Activated CD4-positive, alpha-beta T cell treated with anti-CD3 and anti-CD28 coated beads for 24 hours (primary cell): Measurements from ENCODE around the gene TBXAS1.
A peak's percentile ranks its signal among the peaks of the same experiment; 100 is the strongest.

Source experiments
- DNase-seq, 2 donors: peaks; one replicate each; pipeline ENCODE4 v3.0.0-alpha.2; 2020; ENCODE audit warnings: low read depth in 2 of 2

The TBXAS1 gene

DNA sequence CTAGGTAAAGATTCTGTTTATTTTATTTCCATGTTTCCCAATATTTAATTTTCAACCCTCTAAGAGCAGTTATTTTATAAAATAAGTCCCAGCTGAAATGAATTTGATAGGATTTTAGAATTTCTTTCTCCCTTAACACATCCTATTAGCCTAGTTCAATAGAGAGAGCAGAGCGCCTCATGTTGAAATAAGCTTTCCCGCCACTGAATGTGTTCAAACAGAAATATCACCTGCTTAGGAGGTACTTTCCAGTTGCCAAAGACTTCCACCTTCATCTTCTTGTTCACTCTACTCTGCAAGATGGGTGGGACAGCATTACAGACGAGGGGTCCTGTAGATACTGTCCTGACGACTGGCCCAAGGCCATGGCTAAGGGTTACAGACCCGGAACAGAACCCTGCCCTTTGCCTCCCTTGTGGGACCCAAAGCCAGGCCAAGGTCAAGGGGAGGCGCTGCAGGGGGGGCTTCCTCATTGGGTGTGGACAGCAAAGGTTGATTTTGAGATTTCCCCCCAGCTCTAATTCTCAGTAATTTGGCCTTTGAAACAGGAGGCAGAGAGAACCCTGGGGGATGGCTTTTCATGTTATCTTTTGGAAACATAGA is 171.7 kb downstream of the TBXAS1 start:
- no peak for DNase-seq

DNA sequence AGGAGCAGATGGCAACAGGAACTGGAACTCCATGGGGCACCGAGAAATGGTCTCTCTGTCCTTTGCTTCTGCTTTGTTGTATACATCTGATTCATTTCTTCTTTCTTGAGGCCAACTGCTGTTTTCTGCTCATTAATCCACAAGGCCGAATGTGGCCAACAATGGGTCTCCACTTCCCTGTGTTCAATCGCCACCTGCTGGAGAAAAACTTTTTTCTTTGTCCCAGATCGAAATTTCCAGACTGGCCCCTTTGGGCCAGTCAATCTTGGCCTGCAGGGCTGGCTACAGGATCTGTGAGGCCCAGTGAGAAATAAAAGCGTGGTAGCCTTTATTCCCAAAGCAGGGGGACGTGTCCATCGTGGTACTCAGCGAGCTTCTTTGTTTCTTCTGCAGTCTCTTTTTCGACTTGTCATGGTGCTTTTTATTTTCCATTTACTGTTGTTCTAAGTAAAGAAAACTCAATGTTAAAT is 174.9 kb downstream of the TBXAS1 start:
- DNase-seq = peak in 1 of 2 donors; percentile 11

DNA sequence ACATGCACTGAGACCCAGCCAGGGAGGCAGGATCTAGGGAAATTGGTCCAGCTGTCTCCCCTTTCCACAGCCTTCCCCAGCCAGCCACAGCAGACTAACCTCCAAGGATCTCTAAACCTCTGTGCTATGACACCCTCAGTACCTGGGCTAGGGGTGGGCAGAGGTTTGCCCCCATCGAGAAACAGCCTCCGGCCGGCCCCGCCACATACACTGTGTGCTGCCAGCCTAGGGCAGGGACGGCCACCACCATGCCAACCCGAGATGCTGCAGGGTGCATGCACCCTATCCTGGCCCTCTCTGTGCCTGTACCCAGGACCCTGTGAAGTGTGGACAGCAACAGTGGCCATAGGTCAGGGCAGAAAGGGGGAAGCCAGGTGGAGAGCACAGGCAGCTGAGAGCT is 175.6 kb downstream of the TBXAS1 start:
- DNase-seq = no peak

DNA sequence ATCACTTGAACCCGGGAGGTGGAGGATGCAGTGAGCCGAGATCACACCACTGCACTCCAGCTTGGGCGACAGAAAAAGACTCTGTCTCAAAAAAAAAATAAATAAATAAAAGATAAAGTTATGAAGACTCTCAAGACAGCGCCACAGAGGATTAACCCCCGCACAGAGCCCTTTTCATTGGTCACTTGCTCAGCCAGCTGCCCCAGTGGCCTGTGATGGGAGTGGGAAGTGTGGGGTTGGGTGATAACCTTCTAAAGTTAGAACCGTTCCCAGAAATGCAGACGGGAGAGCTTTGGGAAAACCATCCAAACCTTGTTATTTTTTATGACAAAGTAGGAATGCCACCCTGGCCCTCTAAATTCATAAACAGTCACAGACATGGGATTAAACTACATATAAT is 176.3 kb downstream of the TBXAS1 start:
- DNase-seq = no peak

DNA sequence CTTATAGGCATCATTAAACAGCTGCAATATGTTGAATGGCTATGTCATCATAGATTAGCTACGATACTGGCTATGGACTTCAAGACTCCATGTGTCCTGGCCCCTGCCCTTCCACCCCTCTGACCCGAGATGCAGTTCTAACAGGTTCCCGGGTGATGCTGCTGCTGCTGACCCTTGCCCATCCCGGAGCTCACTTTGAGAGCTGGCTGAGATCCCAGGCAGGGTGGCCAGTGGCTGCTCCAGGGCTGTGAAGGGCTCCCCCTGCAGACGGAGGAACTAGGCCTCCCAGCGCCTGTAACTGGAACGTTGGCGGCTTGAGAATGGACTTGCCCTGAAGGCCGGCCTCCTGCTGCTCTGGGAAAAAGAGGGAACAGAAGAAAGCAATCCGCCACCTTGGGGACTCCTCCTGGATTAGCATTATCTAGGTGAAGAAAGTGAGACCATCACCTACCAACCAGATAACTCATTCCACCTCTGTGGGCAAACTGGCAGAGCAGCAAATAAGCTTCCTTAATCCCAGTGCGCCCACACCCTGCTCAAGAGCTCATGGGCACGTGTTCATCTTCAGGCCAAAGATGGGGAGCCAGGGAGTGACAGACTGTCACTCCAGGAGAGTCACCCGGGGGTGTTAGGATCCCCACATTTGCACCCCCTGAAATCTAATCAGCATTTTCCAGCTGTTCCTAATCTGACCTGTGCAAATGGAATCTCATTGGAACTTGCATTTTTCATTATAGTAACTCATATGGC is 176.9 kb downstream of the TBXAS1 start:
- no peak for DNase-seq

DNA sequence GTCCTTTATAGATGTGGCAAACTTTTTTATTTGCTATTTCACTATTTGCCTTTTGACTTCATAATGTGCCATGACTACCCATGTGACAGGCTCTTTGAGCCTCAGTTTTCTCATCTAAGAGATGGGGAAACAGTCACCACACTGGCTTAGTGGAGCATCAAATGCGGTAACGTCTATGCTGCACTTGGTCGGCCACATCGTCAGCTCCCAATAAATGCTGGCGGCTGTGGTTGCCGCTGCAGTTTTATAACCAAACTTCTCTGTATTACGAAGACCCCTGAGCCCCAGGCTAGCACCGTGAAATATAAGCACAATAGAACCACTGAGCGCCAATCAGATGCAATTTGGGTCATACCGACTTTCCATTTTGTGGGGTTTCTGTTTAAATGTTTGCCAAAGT is 177.5 kb downstream of the TBXAS1 start:
- DNase-seq = no peak

DNA sequence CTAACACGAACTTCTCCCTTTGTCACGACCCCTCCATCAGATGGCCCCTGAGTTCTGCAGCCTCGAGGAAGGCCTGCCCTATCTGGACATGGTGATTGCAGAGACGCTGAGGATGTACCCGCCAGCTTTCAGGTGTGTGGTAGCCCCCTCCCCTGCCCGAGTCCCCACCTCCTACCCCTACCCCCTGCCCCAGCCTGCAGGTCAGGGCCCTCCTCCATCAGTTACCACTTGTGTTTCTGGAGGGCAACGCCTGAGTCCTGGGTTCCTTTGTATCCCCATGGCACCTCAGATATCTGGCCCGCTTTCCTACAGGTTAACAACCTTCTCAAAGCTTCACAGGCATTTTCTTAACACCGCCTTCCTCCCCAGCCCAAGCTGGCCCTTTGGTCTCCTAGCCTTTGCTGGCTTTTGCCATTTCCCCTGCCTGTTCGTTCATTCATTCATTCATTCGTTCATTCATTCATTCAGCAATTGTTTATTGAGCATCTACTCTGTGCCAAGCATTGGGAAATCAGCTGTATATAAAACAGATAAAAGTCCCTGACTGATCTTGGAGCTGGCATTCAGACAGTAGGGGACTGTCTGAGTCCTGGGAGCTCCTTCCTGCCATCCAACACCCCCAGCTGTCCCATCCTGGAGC is 178.1 kb downstream of the TBXAS1 start:
- no peak for DNase-seq

DNA sequence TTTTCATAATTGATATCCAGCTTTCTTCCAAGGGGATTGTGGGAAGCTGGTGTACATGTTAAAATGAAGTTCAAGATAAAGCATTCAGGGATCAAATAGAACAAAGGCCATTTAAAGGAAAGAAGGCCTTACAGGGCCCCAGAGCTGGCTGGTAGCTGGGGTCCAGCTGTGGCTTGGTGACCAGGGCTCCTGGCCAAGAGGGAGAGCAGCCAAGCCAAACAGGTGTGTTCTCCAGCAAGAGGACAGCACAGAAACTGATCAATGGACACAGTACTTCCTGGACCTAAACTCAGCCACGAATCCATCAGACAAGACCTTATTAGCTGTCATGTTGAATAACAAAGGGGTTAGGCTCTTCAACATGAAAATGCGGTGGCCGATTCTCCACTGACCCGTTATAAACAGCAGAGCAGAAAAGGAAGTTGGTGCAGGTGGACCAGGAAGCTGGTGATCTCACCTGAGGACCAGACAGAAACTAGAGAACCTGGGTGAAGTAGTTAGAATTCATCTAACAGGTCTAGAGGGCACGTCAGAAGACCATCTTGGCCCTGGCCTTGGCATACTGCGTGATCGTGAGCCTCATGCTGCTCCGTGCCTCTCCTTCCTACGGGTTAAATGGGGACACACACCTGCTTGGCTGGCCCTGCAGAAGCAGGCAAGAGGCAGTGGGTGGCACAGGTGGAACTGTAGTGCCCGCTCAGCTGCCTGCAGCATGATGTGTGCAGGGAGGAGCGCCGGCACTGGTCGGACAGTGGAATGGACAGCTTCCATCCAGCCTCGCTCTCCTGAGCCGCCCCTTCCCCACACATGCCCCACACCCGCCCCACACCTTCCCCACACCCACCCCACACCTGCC is 179.9 kb downstream of the TBXAS1 start:
- no peak for DNase-seq

DNA sequence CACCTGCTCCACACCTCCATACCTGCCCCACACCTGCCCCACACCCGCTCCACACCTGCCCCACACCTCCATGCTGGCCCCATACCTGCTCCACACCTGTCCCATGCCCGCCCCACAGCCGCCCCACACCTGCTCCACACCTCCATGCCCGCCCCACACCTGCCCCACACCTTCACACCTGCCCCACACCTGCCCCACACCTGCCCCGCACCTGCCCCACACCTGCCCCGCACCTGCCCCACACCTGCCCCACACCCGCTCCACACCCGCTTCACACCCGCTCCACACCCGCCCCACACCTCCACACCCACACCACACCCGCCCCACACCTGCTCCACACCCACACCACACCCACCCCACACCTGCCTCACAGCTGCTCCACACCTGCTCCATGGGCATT is 180.7 kb downstream of the TBXAS1 start:
- DNase-seq = no peak

DNA sequence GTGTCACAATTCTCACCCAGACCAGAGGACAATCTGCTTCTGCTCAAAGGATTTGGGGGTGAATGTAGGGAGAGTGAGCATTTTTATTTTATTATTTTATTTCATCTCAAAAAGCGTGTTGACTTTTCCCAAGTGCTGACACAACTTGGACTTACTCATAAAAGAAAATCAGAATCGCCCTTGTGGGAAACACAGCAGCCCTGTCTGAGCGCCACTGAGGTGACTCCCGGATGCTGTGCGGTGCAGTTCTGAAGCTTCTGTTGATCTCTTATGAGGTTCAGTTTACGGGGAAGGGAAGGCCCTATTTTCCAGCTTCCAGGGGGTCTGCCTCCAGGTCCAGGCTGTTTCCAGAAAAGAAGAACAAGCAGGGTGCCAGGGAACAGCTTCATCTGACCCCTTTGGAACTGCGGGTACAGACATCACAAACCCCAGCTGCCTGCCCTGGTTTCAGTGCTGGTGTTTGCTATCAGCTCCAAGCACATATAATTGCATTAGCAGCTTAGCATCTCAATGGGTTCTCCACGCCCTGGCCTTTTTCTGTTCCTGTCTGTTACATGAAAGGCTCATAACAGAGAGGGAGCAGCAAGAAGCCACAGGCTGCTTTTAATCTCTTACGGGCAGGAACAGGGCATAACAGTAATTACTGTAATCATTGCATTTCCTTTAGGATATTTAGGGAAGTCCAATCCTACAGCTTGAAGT is 181.3 kb downstream of the TBXAS1 start:
- DNase-seq = no peak

DNA sequence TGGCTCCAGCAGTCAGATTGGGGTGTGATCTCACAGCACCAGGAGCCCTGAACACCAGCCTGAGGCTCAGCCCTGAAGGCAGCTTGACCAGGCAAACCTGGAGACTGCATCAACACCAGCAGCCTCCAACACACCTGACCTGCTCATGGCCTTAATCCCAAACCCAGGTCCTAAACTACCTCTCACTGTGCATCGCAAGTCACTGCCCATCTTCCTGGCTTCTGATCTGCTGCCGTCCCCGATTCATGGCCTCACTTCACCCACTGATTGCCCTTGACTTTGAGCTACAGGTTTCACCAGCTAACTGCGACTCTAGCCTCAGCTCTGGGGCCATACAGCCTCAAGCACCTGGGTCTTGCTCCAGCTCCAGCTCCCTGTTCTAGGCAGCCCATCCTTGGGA is 184.6 kb downstream of the TBXAS1 start:
- no peak for DNase-seq

DNA sequence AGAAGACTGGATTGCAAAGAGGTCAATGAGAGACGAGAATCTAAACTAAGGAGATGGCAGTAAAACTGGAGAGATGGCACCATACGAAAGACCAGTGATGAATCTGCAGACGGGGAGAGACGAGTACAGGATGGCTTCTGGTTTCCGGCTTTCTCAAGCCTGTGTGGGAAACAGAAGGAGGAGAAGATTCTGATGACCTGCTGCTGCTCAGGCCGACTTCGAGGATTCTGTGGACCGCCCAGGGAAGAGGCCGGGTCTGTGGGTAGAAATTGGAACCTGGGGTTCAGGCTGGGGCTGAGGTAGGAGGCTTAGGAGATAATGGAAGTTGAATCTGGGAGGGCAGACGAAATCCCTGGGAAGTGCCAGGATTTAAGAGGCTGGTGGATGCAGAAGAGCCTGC is 185.1 kb downstream of the TBXAS1 start:
- DNase-seq = no peak

DNA sequence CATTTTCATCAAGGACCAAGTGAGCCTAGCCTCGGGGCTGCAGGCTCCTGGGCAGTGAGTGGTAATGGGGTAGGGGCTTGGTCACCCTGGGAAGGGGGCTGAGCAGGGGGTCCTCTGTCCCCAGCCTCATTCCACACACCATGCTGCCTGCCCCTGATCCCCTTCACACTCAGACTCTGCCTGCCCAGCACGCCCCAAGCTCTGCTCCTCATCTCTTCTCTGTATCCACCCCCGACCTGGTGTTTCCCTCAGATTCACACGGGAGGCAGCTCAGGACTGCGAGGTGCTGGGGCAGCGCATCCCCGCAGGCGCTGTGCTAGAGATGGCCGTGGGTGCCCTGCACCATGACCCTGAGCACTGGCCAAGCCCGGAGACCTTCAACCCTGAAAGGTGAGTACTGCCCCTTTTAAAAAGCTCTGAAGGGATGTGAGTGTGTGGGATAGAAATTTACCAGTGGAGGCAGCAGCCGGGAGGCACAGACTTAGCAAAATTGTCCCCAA is 186.5 kb downstream of the TBXAS1 start:
- DNase-seq = no peak

DNA sequence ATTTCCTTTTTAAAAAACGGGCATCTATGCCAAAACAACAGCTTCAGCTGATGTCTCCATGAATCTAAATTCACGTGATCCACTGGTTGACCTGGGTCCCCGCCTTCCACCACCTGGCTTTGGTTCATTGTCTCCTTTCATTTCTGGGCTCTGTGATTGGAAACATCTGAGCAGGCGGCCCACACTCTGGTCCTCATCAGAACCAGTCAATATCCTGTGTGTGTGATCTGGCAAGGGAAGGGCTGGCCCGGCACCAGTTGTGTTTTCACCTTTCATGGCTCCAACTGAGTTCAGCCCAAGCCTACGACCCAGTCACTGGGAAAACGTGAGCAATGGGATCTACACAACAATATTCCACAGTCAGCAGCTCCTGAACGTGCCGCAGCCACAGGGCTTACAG is 187.5 kb downstream of the TBXAS1 start:
- DNase-seq = no peak

DNA sequence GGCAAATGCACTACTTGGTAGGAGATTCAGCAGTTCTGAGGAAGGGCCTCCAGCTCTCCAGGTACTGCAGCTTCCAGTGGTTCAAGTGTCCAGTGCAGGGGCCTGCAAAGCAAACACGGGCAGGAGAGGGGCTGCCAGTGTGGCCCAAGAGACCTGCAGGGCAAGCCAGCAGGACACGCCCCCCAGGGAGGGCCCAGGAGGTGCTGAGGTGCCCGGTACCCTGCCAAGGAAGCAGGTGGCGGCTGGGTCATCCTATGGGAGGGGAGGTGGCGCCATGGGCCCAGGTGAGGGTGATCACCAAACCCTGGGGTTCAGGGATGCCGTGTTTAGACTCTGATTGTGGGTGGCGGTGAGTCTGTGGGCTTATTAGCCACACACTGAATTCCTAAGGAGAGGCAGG is 188.0 kb downstream of the TBXAS1 start:
- no peak for DNase-seq

DNA sequence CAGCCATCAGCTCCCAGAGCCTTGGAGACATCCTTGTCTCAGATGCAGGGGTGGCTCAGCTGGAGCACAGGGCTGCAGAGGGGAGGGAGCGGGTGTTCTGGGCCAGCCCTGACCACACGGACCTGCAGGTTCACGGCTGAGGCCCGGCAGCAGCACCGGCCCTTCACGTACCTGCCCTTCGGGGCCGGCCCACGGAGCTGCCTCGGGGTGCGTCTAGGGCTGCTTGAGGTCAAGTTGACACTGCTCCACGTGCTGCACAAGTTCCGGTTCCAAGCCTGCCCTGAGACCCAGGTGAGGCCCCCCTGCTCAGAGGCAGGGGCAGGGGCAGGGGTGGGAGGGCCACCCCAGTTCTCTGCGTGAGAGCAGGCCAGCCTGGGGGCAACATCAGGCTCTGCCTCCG is 188.5 kb downstream of the TBXAS1 start:
- DNase-seq = no peak

DNA sequence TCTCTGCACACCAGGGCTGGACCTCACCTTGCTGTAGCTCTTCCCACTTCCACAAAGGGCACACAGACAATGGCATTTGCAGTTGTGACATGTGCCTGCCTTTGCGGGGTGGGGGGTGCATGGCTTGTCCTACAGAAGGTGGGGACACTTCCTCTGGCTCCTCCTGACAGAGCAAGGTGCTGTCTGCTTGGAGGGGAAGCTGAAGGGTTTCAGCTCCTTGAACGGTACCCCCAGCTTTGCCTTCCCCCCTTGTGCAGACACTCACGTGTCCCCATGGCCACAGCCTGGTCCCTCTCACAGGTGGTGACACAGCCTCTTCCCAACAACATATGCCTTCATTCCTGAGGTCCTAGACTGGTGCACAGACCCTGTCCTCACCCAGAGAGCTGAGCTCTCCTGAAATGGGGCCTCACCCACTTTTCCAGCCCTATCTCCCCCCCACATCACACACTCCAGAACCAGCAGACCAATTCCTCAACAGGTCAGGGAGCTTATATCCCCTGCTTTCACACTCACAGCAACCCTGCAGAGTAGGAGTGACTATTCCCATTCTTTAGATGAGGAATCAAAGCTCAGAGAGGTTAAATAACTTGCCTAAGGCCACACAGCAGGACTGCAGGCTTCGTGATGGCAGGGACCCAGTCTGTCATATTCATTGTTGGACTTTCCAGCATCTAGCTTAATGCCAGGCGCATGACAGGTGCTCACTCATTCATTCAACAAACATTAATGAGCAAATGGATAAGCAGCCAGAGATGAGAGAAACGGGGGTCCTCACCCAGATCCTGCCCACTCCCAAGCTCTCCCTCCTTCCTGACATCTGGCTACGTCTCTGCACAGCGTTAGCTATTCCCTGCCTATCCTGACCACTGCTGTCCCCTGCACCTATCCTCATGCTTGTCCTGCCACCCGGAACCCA is 189.3 kb downstream of the TBXAS1 start:
- no peak for DNase-seq

DNA sequence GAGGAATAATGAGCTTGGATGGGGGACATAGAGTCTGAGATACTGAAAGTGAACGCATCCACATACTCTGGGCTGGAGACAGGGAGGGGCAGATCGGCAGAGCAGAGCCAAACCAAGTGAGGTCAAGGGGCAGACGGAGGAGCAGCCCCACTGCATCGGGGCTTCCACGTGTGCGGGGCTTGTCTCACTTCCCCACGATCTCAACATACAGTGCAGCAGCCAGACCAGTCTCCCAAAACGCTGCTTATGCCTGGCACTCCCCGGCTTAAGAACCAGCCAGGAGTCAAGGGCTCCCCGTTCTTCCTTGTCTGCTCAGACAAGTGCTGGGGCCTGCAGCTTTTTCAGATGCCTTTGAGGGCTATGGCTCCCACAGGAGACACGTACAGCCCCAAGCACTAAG is 190.1 kb downstream of the TBXAS1 start:
- no peak for DNase-seq

DNA sequence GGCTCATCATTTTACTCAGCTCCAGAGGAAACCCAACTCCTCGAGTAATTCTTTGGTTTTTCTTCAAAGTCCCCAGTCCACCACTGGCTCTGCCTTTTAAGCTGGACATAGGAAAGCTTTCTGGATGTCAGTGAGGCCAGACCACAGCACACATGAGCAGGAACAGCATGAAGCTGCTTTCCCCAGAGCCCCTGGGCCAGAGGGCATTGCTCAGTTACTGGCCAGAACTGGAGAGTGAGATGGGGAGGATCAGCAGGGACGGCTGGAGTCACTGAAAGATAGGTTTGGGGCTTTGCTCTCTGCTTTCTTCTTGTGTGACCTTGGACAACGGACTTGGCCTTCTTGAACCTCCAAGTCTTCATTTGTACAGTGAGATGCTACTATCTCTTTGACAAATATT is 190.5 kb downstream of the TBXAS1 start:
- DNase-seq = no peak

DNA sequence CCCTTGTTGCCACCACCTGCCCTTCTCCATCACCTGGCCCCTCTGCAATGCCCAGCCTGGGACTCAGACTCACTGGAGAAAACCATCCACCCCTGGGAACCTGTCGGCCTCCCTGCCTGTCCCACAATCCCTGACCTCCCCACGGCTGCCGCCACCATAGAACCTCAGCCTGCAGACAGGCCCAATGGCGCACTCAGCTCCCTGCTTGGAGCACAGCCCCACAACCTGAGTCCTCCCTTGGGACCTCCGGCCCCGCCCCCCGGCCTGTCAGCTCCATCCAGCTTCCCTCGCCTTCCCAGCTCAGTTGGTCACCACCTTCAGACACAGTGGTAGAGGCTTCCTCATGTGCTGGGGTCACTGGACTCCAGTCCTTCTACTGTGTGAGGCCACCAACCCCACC is 192.5 kb downstream of the TBXAS1 start:
- no peak for DNase-seq
